K562 (cell line): ENCODE data around the gene PDZD2. TPM values are rescaled to one million over a fixed set of nuclear protein-coding genes. Genes with fewer than 3 reads are reported as not detected.

Experiments used
- ATAC-seq: fragments of 200-7000 bp; cut with Tn5 transposase; 3 replicates; pipeline ENCODE4 v1.9.1; 2020; ENCODE audit warnings: moderate library complexity
- BruUV-seq: library from RNA; stranded (reverse); fragments of 400-500 nt; replicated peaks from 2 replicates; lab custom pipeline; 2021; lab: Mats Ljungman, UMichigan
- CTCF ChIA-PET: fragments of 300-600 bp; formaldehyde crosslinking; extraction: SDS; loops from one replicate; lab custom pipeline; 2021; ENCODE audit warnings: low intra/inter-chr PET ratio; lab: Yijun Ruan, JAX
- POLR2A ChIA-PET: fragments of 300-600, 350-650 bp; sonication (Branson Sonifier 250); formaldehyde crosslinking; extraction: SDS; loops from one replicate; lab custom pipeline; 2021; ENCODE audit warnings: antibody characterized with exemption, inconsistent platforms; lab: Yijun Ruan, JAX
- DNase-seq, 4 experiments: peaks; one replicate each; pipeline versions ENCODE4 v3.0.0 to v3.0.0-alpha.2; 2011 to 2018; ENCODE audit warnings: low spot score in 3 of 4, mixed read lengths in 3 of 4; ENCODE audit errors: extremely low read depth in 1 of 4
- FAIRE-seq: peaks from 2 replicates; lab custom pipeline; 2011; peaks lifted over from hg19 to GRCh38; lab: Jason Lieb, UNC
- H2AFZ ChIP-seq: 2 replicates; pipeline ENCODE4 v1.6.0; 2011; ENCODE audit warnings: low read depth, low read length, control low read depth, inconsistent platforms
- H3K27ac ChIP-seq: fragments of 200-600 bp; 3 replicates; pipeline ENCODE4 v1.8.0; 2011; ENCODE audit warnings: low read depth, mild to moderate bottlenecking, control low read depth, inconsistent platforms, low read length, moderate library complexity, mixed read lengths; ENCODE audit errors: extremely low read depth
- H3K27me3 ChIP-seq, 2 experiments: fragments of 300-600 bp in 1 of 2; 2 replicates in 1 of 2; 3 replicates in 1 of 2; pipeline versions ENCODE4 v1.6.0 to v1.8.0; 2011; ENCODE audit warnings: inconsistent platforms in 2 of 2, low read length in 2 of 2, mild to moderate bottlenecking in 1 of 2, mixed read lengths in 1 of 2, moderate library complexity in 1 of 2; ENCODE audit not compliant: control insufficient read depth in 2 of 2, insufficient read depth in 2 of 2
- H3K36me3 ChIP-seq: fragments of 300-600 bp; 3 replicates; pipeline ENCODE4 v1.8.0; 2011; ENCODE audit warnings: mild to moderate bottlenecking, low read length, inconsistent platforms; ENCODE audit not compliant: control insufficient read depth, insufficient read depth
- H3K4me1 ChIP-seq, 2 experiments: fragments of 200-600 bp in 1 of 2; replicated peaks in 1 of 2; 2 replicates in 1 of 2; 3 replicates in 1 of 2; pipeline versions ENCODE4 v1.5.1 to v1.8.0; 2011; ENCODE audit warnings: inconsistent platforms in 2 of 2, low read length in 2 of 2, mild to moderate bottlenecking in 1 of 2, mixed read lengths in 1 of 2, moderate library complexity in 1 of 2; ENCODE audit not compliant: control insufficient read depth in 2 of 2, insufficient read depth in 2 of 2
- H3K4me2 ChIP-seq: 2 replicates; pipeline ENCODE4 v1.6.1; 2011; ENCODE audit warnings: low read length, control low read depth, inconsistent platforms, mixed read lengths; ENCODE audit not compliant: insufficient read depth
- H3K4me3 ChIP-seq: fragments of 200-600 bp; sonication (generic), shearing (Covaris generic); 2 replicates; pipeline ENCODE4 v1.5.1; 2016; ENCODE audit warnings: control low read depth, inconsistent platforms
- H3K79me2 ChIP-seq: fragments of 200-600 bp; 3 replicates; pipeline ENCODE4 v1.8.0; 2011; ENCODE audit warnings: low read length, inconsistent platforms; ENCODE audit not compliant: control insufficient read depth, insufficient read depth
- H3K9ac ChIP-seq, 2 experiments: 2 replicates each; pipeline versions ENCODE4 v1.6.0 to v1.6.1; 2011; ENCODE audit warnings: low read depth in 2 of 2, low read length in 2 of 2, control low read depth in 1 of 2, inconsistent platforms in 1 of 2, mild to moderate bottlenecking in 1 of 2, mixed read lengths in 1 of 2; ENCODE audit not compliant: insufficient read depth in 1 of 2
- H3K9me1 ChIP-seq: one replicate; pipeline ENCODE4 v1.6.0; 2011; ENCODE audit warnings: inconsistent platforms, mild to moderate bottlenecking, low read length, moderate library complexity; ENCODE audit not compliant: control insufficient read depth, insufficient read depth
- H3K9me3 ChIP-seq: replicated peaks from 2 replicates; pipeline ENCODE4 v1.5.1; 2011; ENCODE audit warnings: low read depth, low read length, inconsistent platforms; ENCODE audit not compliant: control insufficient read depth, insufficient read depth
- H4K20me1 ChIP-seq: replicated peaks from 2 replicates; pipeline ENCODE4 v1.6.1; 2011; ENCODE audit warnings: low read length, inconsistent platforms, mixed read lengths; ENCODE audit not compliant: control insufficient read depth, insufficient read depth
- ARHGAP35 ChIP-seq: fragments of 450-650 bp; IDR thresholded peaks from 2 replicates; pipeline ENCODE4 v1.6.1; 2018; ENCODE audit not compliant: partially characterized antibody
- LARP7 ChIP-seq: fragments of 450-650 bp; IDR thresholded peaks from 2 replicates; pipeline ENCODE4 v1.6.1; 2016
- MEIS2 ChIP-seq: fragments of 450-650 bp; IDR thresholded peaks from 2 replicates; pipeline ENCODE4 v1.6.1; 2014; ENCODE audit warnings: mild to moderate bottlenecking; ENCODE audit not compliant: partially characterized antibody
- MXD1 ChIP-seq: fragments of 250-450 bp; sonication (Bioruptor Pico); IDR thresholded peaks from 2 replicates; pipeline ENCODE4 v1.8.0; 2021; ENCODE audit warnings: borderline replicate concordance, mild to moderate bottlenecking, moderate library complexity; ENCODE audit not compliant: poor library complexity, severe bottlenecking
- NR2F6 ChIP-seq: fragments of 450-650 bp; formaldehyde crosslinking; IDR thresholded peaks from 2 replicates; pipeline ENCODE4 v1.4.0; 2020; ENCODE audit warnings: mild to moderate bottlenecking
- TAL1 ChIP-seq: fragments of 450-650 bp; IDR thresholded peaks from 2 replicates; pipeline ENCODE4 v1.6.1; 2016; ENCODE audit warnings: mild to moderate bottlenecking
- TEAD4 ChIP-seq, 2 experiments: sonication (generic) in 1 of 2; formaldehyde crosslinking in 1 of 2; IDR thresholded peaks; 2 replicates each; pipeline versions ENCODE4 v1.6.1 to v1.8.0; 2012 to 2022; ENCODE audit warnings: borderline replicate concordance in 1 of 2, inconsistent platforms in 1 of 2, low read length in 1 of 2, mild to moderate bottlenecking in 1 of 2, missing genetic modification reagents in 1 of 2
- TSC22D4 ChIP-seq: fragments of 450-650 bp; IDR thresholded peaks from 2 replicates; pipeline ENCODE4 v1.6.1; 2016; ENCODE audit warnings: missing genetic modification characterization, missing biosample characterization, control low read depth
- ZBTB12 ChIP-seq: fragments of 250-450 bp; sonication (Bioruptor Pico); IDR thresholded peaks from 2 replicates; pipeline ENCODE4 v1.4.0; 2020
- ZHX1 ChIP-seq: fragments of 150-350 bp; conservative IDR thresholded peaks from 2 replicates; pipeline ENCODE4 v1.6.1; 2014; ENCODE audit warnings: low read length
- ZNF445 ChIP-seq: fragments of 250-450 bp; sonication (Bioruptor Pico); IDR thresholded peaks from 2 replicates; pipeline ENCODE4 v1.4.0; 2020; ENCODE audit warnings: low read depth, mild to moderate bottlenecking, moderate library complexity
- ZNF764 ChIP-seq: fragments of 250-450 bp; sonication (Bioruptor Pico); IDR thresholded peaks from 2 replicates; pipeline ENCODE4 v1.4.0; 2020; ENCODE audit warnings: low read depth, mild to moderate bottlenecking, moderate library complexity
- WGBS: fragments of 100-300 bp; shearing (Covaris generic); methylation state at CpG from one replicate; pipeline ENCODE4 v1.1.6; 2016; ENCODE audit warnings: low coverage, mixed read lengths; ENCODE audit not compliant: insufficient coverage; ENCODE audit errors: missing lambda C conversion rate; 5-methylcytosine and 5-hydroxymethylcytosine counted together
- in situ Hi-C: fragments of 300-500 bp; cut with MboI; formaldehyde crosslinking; loops from 4 replicates; pipeline ENCODE4 v1.15.0; 2018; ENCODE audit warnings: inconsistent platforms, mixed read lengths
- intact Hi-C: fragments of 100-400 bp; cut with micrococcal nuclease; formaldehyde crosslinking; loops from 2 replicates; pipeline ENCODE4 v1.14.2; 2022
- polyA plus RNA-seq, 8 experiments: library from polyadenylated mRNA; depleted of rRNA in 4 of 8; stranded (reverse) in 5 of 8; unstranded in 3 of 8; fragments of >200 nt; fragmentation: Nextera tagmentation in 2 of 8; fragmentation: Illumina TruSeq in 1 of 8; extraction: Ambion mirVana in 2 of 8; extraction: Trizol in 1 of 8; gene quantifications; 2 replicates each; pipeline versions ENCODE4 v1.2.1 to v1.2.3, GENCODE V29; 2011 to 2014; ENCODE audit warnings: inconsistent platforms in 1 of 8, missing spikeins in 1 of 8
- total RNA-seq, 7 experiments: library from RNA; depleted of rRNA in 6 of 7; stranded (reverse); fragments of >200 nt in 6 of 7; fragmentation: Illumina TruSeq in 2 of 7; extraction: Trizol in 2 of 7; gene quantifications; 2 replicates each; pipeline versions ENCODE4 v1.2.1 to v1.2.3, GENCODE V29; 2011 to 2021; ENCODE audit warnings: low replicate concordance in 1 of 7

The PDZD2 gene
- total and polyA plus RNA-seq, 9 of the 15 experiments (the other 6 are each of a cell fraction or from before 2014, with no cell fraction given), result 0.02 to 0.08 (median 0.04) TPM; not detected in 6

- H3K9me1 ChIP-seq, result peaks cover 2% of the 10 kb centered on the region
- intact Hi-C loops, result no loop called here
- no peaks in the 10 kb centered on the region for H3K36me3 ChIP-seq
- no peak overlapping the region for H3K9ac ChIP-seq
- ChIA-PET CTCF (no interaction called here), POLR2A (no interaction called here)
- no peak overlapping the region for H2AFZ ChIP-seq
- H3K4me2 ChIP-seq, result no peak overlapping the region
- no peaks in the 10 kb centered on the region for H4K20me1 ChIP-seq
- TF ChIP-seq NR2F6 (CRISPR knock-in tag) (no peak), TAL1 (no peak), TSC22D4 (no peak)
- DNase-seq (no peak), ATAC-seq (no peak), FAIRE-seq (no peak)
- peaks cover 10 to 27% of the 10 kb centered on the region in 2 experiments; a peak in 4 of 5 replicates for H3K27me3 ChIP-seq
- H3K4me1 ChIP-seq, result no peaks in the 10 kb centered on the region
- H3K9me3 ChIP-seq, result no peaks in the 10 kb centered on the region
- BruUV-seq, result no TSS peak
- under 1% methylated on average over 12 of the region's 12 CpGs for WGBS
- H3K4me3 ChIP-seq, result no peak overlapping the region
- in situ Hi-C loops, result no loop called here
- H3K27ac ChIP-seq, result no peak overlapping the region
- H3K79me2 ChIP-seq, result no peaks in the 10 kb centered on the region
These were observed 111.3 kb downstream of the PDZD2 start for GRCh38 chr5:31750215-31750614.

GRCh38 chr5:31751610-31752009, 112.7 kb downstream of the PDZD2 start:
- no peaks in the 10 kb centered on the region for H3K36me3 ChIP-seq
- no TSS peak for BruUV-seq
- peaks cover 2% of the 10 kb centered on the region for H3K9me1 ChIP-seq
- ATAC-seq, result no peak
- intact Hi-C loops (no loop called here), in situ Hi-C loops (no loop called here)
- no peak for DNase-seq
- no peaks in the 10 kb centered on the region for H4K20me1 ChIP-seq
- H3K4me1 ChIP-seq, result no peaks in the 10 kb centered on the region
- no peak overlapping the region for H3K9ac ChIP-seq
- H2AFZ ChIP-seq, result no peak overlapping the region
- H3K4me2 ChIP-seq, result no peak overlapping the region
- H3K79me2 ChIP-seq, result no peaks in the 10 kb centered on the region
- H3K9me3 ChIP-seq, result no peaks in the 10 kb centered on the region
- H3K4me3 ChIP-seq, result no peak overlapping the region
- no peak for FAIRE-seq
- H3K27ac ChIP-seq, result no peak overlapping the region
- CTCF ChIA-PET, result no interaction called here
- WGBS, result 0% methylated on average over 3 of the region's 3 CpGs
- peaks cover 16 to 39% of the 10 kb centered on the region in 2 experiments; a peak in 4 of 5 replicates for H3K27me3 ChIP-seq
- POLR2A ChIA-PET, result interaction anchor here (0.6 to 0.7 kb wide), 2 partner anchors 28 to 796 kb away, joined by 3 to 5 read pairs; no protein-coding TSS in a partner anchor
- TF ChIP-seq ZNF445 (CRISPR knock-in tag) (no peak), TEAD4 (IDR thresholded peaks at IDR 0.05; ENCODE audit: low read length) (no peak), TEAD4 (CRISPR knock-in tag; IDR thresholded peaks at IDR 0.05; ENCODE audit: borderline replicate concordance) (no peak), ZNF764 (CRISPR knock-in tag) (no peak), ZBTB12 (CRISPR knock-in tag) (no peak), ZHX1 (no peak), ARHGAP35 (no peak), MEIS2 (no peak), LARP7 (no peak), MXD1 (CRISPR knock-in tag) (no peak)
